T47D (cell line): ENCODE data around the gene MINK1.
A peak's percentile ranks its signal among the peaks of the same experiment; 100 is the strongest.
"Not testable (repeated sequence)": the region's sequence is repeated elsewhere in the genome, so short reads cannot be mapped to it uniquely, and the experiment has no call there.

Experiments used
- DNase-seq, 2 experiments: peaks; one replicate each; pipeline versions ENCODE4 v3.0.0 to v3.0.0-alpha.2; 2011 to 2012; ENCODE audit warnings: low read depth in 1 of 2, low spot score in 1 of 2
- JUND ChIP-seq: IDR thresholded peaks from 2 replicates; pipeline ENCODE4 v1.6.1; 2012; ENCODE audit warnings: low read depth
- in situ Hi-C: cut with HindIII; loops from 2 replicates; pipeline ENCODE4 v1.10.0; 2016; ENCODE audit warnings: low sequenced_read_pairs, low pct_unique_long_range_greater_than_20kb

The MINK1 gene

GRCh38 chr17:4908301-4908700, 75.2 kb downstream of the MINK1 start:
- in situ Hi-C loops, result no loop called here
- DNase-seq, result peak in 1 of 2 experiments; percentile 59
- TF ChIP-seq JUND, result no peak

- DNase-seq, result peak in 1 of 2 experiments; percentile 91
- in situ Hi-C loops, result no loop called here
- TF ChIP-seq JUND, result no peak
Observed at GRCh38 chr17:4908711-4909496, 75.8 kb downstream of the MINK1 start.

GRCh38 chr17:4913994-4914393, 80.9 kb downstream of the MINK1 start:
- peak in 1 of 2 experiments; percentile 32 for DNase-seq
- in situ Hi-C loops, result no loop called here
- no peak for TF ChIP-seq JUND

GRCh38 chr17:4914551-4914950, 81.4 kb downstream of the MINK1 start:
- DNase-seq, in situ Hi-C loops: not testable (repeated sequence)

GRCh38 chr17:4919511-4920047, 86.4 kb downstream of the MINK1 start:
- TF ChIP-seq JUND, result no peak
- in situ Hi-C loops, result no loop called here
- DNase-seq, result no peak

- DNase-seq, result no peak
- in situ Hi-C loops, result no loop called here
- no peak for TF ChIP-seq JUND
Observed at GRCh38 chr17:4920351-4921048, 87.4 kb downstream of the MINK1 start.

GRCh38 chr17:4921320-4921719, 88.2 kb downstream of the MINK1 start:
- no peak for TF ChIP-seq JUND
- in situ Hi-C loops, result no loop called here
- no peak for DNase-seq

GRCh38 chr17:4926577-4927335, 93.6 kb downstream of the MINK1 start:
- in situ Hi-C loops, DNase-seq: not testable (repeated sequence)

- in situ Hi-C loops, result no loop called here
- no peak for DNase-seq
- no peak for TF ChIP-seq JUND
Observed at GRCh38 chr17:4928881-4929280, 95.7 kb downstream of the MINK1 start.

- in situ Hi-C loops, result no loop called here
- TF ChIP-seq JUND, result no peak
- no peak for DNase-seq
Observed at GRCh38 chr17:4931963-4932362, 98.8 kb downstream of the MINK1 start, which contains the start of gene GP1BA. GP1BA (plus strand) TSS chr17:4932277; CDS start chr17:4932605, 328 bp downstream.

GRCh38 chr17:4932756-4933155, 99.6 kb downstream of the MINK1 start:
- DNase-seq, result no peak
- in situ Hi-C loops, result no loop called here
- TF ChIP-seq JUND, result no peak

GRCh38 chr17:4933646-4934045, 100.5 kb downstream of the MINK1 start:
- no peak for TF ChIP-seq JUND
- DNase-seq, result no peak
- in situ Hi-C loops, result no loop called here
